ENCODE measurements around the gene ASPSCR1. TPM values are rescaled to one million over a fixed set of nuclear protein-coding genes. Genes with fewer than 3 reads are reported as not detected.

Gene ASPSCR1
- polyA plus RNA-seq, 1 donor = 24.9 TPM

DNA sequence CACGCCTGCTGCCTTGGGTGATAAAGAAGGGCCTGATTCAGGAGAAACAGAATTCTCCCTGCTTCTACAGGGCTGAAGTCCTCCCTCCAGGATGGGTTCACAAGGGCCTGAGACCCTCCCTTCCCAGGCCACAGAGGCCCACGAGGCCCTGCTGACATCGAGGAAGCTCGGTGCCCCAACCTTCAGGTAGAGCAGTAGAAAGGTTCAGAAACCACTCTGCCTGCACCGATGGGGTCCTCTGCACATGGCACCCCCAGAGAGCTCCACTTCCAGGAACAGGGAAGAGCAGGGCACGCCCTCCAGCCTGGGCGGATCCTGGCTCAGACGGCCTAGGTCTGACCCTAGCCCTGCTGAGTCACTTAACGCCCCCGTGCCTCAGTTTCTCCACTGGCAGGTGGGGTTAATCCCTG is 44.5 kb downstream of the ASPSCR1 start:
- DNase-seq = peak in 1 of 2 donors; percentile 22
- Histone ChIP-seq H3K9me3 (ENCODE audit: control insufficient read depth, low read depth, low read length) (no peaks in the 10 kb centered on the region), H3K36me3 (ENCODE audit: control insufficient read depth, insufficient read depth, low read length) (peaks cover 22% of the 10 kb centered on the region), H3K27ac (ENCODE audit: low read length) (no peak overlapping the region), H3K4me3 (ENCODE audit: low read length) (peak overlapping the region; percentile 97), H3K4me1 (ENCODE audit: control insufficient read depth, insufficient read depth, low read length) (peaks cover 23% of the 10 kb centered on the region), H3K27me3 (ENCODE audit: control insufficient read depth, insufficient read depth, low read length) (no peaks in the 10 kb centered on the region)
- no CpG with 5 or more reads among the region's 10 CpGs for WGBS (ENCODE audit: insufficient coverage, low lambda C conversion rate)

DNA sequence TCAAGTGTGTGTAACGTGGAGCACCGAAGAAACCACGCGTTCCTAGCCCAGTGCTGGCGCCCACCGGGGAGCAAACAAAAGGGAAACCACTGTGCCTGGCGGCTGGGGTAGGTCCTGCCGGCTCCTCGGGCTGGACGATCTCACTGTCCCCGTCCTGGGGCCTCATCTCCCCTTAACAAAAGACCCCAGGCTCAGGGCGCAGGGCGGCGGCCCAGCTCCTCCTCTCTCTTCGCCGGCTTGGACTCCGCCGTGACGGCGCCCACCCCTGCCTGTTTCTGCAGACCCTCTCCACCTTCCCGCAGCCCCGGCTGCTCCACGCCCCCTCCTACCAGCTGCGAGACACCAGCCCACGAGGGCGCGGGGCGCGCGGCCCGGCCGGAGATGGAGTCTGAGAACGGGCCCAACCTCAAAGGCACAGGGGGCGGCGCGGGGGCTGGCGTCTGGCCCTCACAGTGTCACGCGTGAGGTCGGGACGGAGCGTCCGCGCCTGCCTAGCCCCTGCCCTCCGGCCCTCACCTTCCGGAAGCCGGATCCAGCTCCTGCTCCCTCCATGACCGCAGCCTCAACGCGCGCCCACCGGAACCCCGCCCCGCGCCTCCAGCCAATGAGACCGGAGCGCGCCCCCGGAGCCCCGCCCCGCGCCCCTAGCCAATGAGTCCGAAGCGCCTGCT is 45.0 kb downstream of the ASPSCR1 start, which contains the start of gene CENPX:
Gene CENPX (minus strand): TSS at position 569 of the 671 bp plus-strand sequence. CDS start 17 bp downstream, at position 552.
- no peaks in the 10 kb centered on the region for H3K9me3 ChIP-seq (ENCODE audit: control insufficient read depth, low read depth, low read length)
- WGBS (ENCODE audit: insufficient coverage, low lambda C conversion rate) = no CpG with 5 or more reads among the region's 64 CpGs
- H3K27me3 ChIP-seq (ENCODE audit: control insufficient read depth, insufficient read depth, low read length) = no peaks in the 10 kb centered on the region
- H3K27ac ChIP-seq (ENCODE audit: low read length) = no peak within 1 kb of the TSS
- no peak for DNase-seq
- H3K4me1 ChIP-seq (ENCODE audit: control insufficient read depth, insufficient read depth, low read length) = peaks cover 23% of the 10 kb centered on the region
- peaks cover 27% of the 10 kb centered on the region for H3K36me3 ChIP-seq (ENCODE audit: control insufficient read depth, insufficient read depth, low read length)
- peak within 1 kb of the TSS; percentile 97 for H3K4me3 ChIP-seq (ENCODE audit: low read length)

GRCh38 chr17:82022981-82023446 is 45.6 kb downstream of the ASPSCR1 start, which contains the start of gene LRRC45:
TSS of gene LRRC45 (plus strand) at chr17:82023305. CDS start at chr17:82023644, 339 bp downstream.
- no peaks in the 10 kb centered on the region for H3K9me3 ChIP-seq (ENCODE audit: control insufficient read depth, low read depth, low read length)
- no CpG with 5 or more reads among the region's 42 CpGs for WGBS (ENCODE audit: insufficient coverage, low lambda C conversion rate)
- peak; percentile 100 for DNase-seq
- no peak within 1 kb of the TSS for H3K27ac ChIP-seq (ENCODE audit: low read length)
- H3K27me3 ChIP-seq (ENCODE audit: control insufficient read depth, insufficient read depth, low read length) = no peaks in the 10 kb centered on the region
- H3K4me3 ChIP-seq (ENCODE audit: low read length) = peak within 1 kb of the TSS; percentile 97
- peaks cover 26% of the 10 kb centered on the region for H3K36me3 ChIP-seq (ENCODE audit: control insufficient read depth, insufficient read depth, low read length)
- peaks cover 23% of the 10 kb centered on the region for H3K4me1 ChIP-seq (ENCODE audit: control insufficient read depth, insufficient read depth, low read length)

DNA sequence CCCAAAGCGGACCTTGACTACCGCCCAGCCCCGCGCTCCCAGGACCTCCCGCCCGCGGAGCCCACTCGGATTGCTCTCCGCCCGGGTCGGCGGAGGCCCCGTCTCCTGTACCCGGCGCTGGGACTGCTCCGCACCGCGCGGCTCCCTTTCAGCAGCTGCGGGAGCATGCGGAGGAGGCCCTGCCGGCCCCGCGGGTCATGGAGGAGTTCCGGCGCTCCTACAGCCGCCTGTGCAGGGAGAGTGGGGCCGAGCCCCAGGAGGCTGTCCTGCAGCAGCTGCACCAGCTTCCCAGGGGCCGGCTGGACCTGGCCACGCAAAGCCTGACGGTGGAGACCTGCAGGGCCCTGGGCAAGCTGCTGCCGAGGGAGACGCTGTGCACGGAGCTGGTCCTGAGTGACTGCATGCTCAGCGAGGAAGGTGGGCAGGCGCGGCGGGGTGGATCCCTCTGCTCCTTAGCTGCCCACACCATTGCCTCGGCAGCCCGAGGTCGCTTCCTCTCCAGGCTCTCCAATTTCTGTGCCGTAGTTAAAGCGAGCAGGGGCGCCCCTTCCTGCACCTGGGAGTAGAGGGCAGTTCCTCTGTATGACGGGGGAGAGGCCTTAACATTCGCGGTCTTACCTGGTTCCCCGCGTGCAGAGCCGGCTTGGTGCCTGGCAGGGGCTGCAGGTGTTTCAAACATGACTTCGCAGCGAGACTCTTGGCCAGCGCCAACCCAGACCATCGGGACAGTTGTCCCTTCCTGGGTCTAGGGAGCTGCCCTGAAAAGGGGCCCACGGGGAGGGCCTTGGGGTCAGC is 46.2 kb downstream of the ASPSCR1 start:
- Histone ChIP-seq H3K4me1 (ENCODE audit: control insufficient read depth, insufficient read depth, low read length) (peaks cover 23% of the 10 kb centered on the region), H3K36me3 (ENCODE audit: control insufficient read depth, insufficient read depth, low read length) (peaks cover 26% of the 10 kb centered on the region), H3K27ac (ENCODE audit: low read length) (no peak overlapping the region), H3K27me3 (ENCODE audit: control insufficient read depth, insufficient read depth, low read length) (no peaks in the 10 kb centered on the region), H3K4me3 (ENCODE audit: low read length) (peak overlapping the region; percentile 58), H3K9me3 (ENCODE audit: control insufficient read depth, low read depth, low read length) (no peaks in the 10 kb centered on the region)
- peak in 1 of 2 donors; percentile 38 for DNase-seq
- WGBS (ENCODE audit: insufficient coverage, low lambda C conversion rate) = no CpG with 5 or more reads among the region's 55 CpGs

GRCh38 chr17:82024859-82025258 is 47.4 kb downstream of the ASPSCR1 start:
- WGBS (ENCODE audit: insufficient coverage, low lambda C conversion rate) = no CpG with 5 or more reads among the region's 17 CpGs
- Histone ChIP-seq H3K27ac (ENCODE audit: low read length) (no peak overlapping the region), H3K4me3 (ENCODE audit: low read length) (no peak overlapping the region), H3K27me3 (ENCODE audit: control insufficient read depth, insufficient read depth, low read length) (no peaks in the 10 kb centered on the region), H3K4me1 (ENCODE audit: control insufficient read depth, insufficient read depth, low read length) (peaks cover 23% of the 10 kb centered on the region), H3K36me3 (ENCODE audit: control insufficient read depth, insufficient read depth, low read length) (peaks cover 25% of the 10 kb centered on the region), H3K9me3 (ENCODE audit: control insufficient read depth, low read depth, low read length) (no peaks in the 10 kb centered on the region)
- DNase-seq = no peak

DNA sequence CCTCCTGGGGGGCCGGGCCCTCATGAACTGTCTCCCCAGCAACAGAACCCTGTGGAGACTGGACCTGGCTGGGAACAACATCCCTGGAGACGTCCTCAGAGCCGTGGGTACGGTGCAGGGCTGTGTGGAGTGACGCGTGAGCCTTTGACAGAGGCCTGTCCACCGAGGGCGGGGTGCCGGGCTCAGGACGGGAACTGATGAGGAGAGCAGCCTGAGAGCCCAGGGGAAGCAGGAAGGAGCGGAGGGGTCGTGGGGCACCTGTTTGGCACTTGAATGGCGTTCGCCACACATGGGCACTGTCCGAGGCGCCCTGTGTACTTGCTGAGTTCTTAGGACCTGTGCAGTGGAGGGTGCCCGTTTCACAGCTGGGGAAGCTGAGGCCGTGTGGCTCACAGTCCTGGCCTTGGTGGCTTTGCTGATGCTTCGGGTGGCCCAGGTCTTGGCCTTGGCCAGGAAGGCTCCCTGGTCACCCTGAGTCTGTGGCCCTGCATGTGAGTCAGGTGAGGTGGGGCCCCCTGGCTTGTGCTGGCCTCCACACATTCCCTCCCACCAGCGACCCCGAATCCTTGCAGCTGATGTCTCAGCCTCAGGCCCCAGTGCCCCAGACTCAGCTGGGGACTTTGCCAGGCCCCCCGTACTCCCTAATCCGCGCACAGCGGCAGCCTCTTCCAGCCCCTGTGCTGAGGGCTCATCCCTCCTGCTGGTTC is 48.1 kb downstream of the ASPSCR1 start:
- DNase-seq = no peak
- WGBS (ENCODE audit: insufficient coverage, low lambda C conversion rate) = no CpG with 5 or more reads among the region's 25 CpGs
- Histone ChIP-seq H3K27ac (ENCODE audit: low read length) (no peak overlapping the region), H3K4me3 (ENCODE audit: low read length) (no peak overlapping the region), H3K36me3 (ENCODE audit: control insufficient read depth, insufficient read depth, low read length) (peaks cover 25% of the 10 kb centered on the region), H3K27me3 (ENCODE audit: control insufficient read depth, insufficient read depth, low read length) (no peaks in the 10 kb centered on the region), H3K4me1 (ENCODE audit: control insufficient read depth, insufficient read depth, low read length) (peaks cover 23% of the 10 kb centered on the region), H3K9me3 (ENCODE audit: control insufficient read depth, low read depth, low read length) (no peaks in the 10 kb centered on the region)

DNA sequence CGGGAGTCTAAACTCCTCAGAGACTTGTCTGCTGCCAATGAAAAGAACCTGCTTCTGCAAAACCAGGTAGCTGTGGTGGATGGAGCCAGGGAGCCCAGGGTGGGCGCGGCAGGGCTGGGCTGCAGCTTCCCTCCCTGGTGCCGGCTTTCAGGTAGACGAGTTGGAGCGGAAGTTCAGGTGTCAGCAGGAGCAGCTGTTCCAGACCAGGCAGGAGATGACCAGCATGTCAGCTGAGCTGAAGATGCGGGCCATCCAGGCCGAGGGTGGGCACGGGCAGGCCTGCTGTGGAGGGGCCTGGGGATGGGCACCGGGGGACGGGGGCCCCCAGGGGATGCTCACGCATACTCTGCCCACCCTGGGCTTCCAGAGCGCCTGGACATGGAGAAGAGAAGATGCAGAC is 50.8 kb downstream of the ASPSCR1 start:
- Histone ChIP-seq H3K27ac (ENCODE audit: low read length) (no peak overlapping the region), H3K9me3 (ENCODE audit: control insufficient read depth, low read depth, low read length) (peaks cover 3% of the 10 kb centered on the region), H3K4me1 (ENCODE audit: control insufficient read depth, insufficient read depth, low read length) (peaks cover 19% of the 10 kb centered on the region), H3K36me3 (ENCODE audit: control insufficient read depth, insufficient read depth, low read length) (peaks cover 25% of the 10 kb centered on the region), H3K27me3 (ENCODE audit: control insufficient read depth, insufficient read depth, low read length) (peaks cover 6% of the 10 kb centered on the region), H3K4me3 (ENCODE audit: low read length) (no peak overlapping the region)
- DNase-seq = no peak
- WGBS (ENCODE audit: insufficient coverage, low lambda C conversion rate) = no CpG with 5 or more reads among the region's 13 CpGs

DNA sequence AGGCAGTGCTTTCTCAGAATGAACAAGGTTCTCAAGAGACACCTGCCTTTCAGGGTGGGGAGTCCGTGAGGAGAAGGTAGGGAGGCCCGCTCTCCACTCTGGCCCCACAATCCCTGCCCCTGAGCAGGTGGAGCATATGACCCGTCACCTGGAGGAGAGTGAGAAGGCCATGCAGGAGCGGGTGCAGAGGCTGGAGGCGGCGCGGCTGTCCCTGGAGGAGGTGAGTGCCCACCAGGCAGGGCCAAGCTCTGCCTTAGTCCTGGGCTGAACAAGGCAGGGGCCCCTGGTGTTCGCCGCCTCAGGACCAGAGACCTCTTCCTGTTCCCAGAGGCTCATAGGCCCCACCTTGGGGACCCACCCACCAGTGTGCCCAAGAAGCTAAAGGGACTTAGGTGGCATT is 51.5 kb downstream of the ASPSCR1 start:
- peaks cover 6% of the 10 kb centered on the region for H3K27me3 ChIP-seq (ENCODE audit: control insufficient read depth, insufficient read depth, low read length)
- H3K9me3 ChIP-seq (ENCODE audit: control insufficient read depth, low read depth, low read length) = peaks cover 3% of the 10 kb centered on the region
- no peak overlapping the region for H3K27ac ChIP-seq (ENCODE audit: low read length)
- no peak overlapping the region for H3K4me3 ChIP-seq (ENCODE audit: low read length)
- peaks cover 25% of the 10 kb centered on the region for H3K36me3 ChIP-seq (ENCODE audit: control insufficient read depth, insufficient read depth, low read length)
- DNase-seq = no peak
- WGBS (ENCODE audit: insufficient coverage, low lambda C conversion rate) = no CpG with 5 or more reads among the region's 9 CpGs
- peaks cover 16% of the 10 kb centered on the region for H3K4me1 ChIP-seq (ENCODE audit: control insufficient read depth, insufficient read depth, low read length)

DNA sequence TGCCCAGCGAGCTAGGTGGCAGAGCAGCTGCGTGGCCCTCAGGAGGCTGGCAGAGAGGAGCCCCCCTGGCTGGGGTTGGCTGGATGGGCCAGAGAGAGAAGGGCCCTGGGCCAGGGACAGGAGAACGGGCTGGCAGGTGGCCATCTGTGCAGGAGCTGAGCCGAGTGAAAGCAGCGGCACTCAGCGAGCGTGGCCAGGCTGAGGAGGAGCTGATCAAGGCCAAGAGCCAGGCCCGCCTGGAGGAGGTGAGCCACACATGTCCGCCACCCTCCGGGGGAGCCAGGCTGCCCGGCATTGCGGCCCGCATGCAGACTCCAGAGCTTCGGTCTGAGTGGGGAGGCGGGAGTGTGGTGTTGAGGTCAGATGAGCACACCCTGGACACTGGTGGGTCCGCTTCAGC is 52.0 kb downstream of the ASPSCR1 start:
- Histone ChIP-seq H3K27ac (ENCODE audit: low read length) (no peak overlapping the region), H3K4me1 (ENCODE audit: control insufficient read depth, insufficient read depth, low read length) (peaks cover 12% of the 10 kb centered on the region), H3K36me3 (ENCODE audit: control insufficient read depth, insufficient read depth, low read length) (peaks cover 25% of the 10 kb centered on the region), H3K9me3 (ENCODE audit: control insufficient read depth, low read depth, low read length) (peaks cover 3% of the 10 kb centered on the region), H3K27me3 (ENCODE audit: control insufficient read depth, insufficient read depth, low read length) (peaks cover 6% of the 10 kb centered on the region), H3K4me3 (ENCODE audit: low read length) (no peak overlapping the region)
- DNase-seq = no peak
- WGBS (ENCODE audit: insufficient coverage, low lambda C conversion rate) = no CpG with 5 or more reads among the region's 16 CpGs

GRCh38 chr17:82029990-82030469 is 52.6 kb downstream of the ASPSCR1 start:
- Histone ChIP-seq H3K4me3 (ENCODE audit: low read length) (no peak overlapping the region), H3K4me1 (ENCODE audit: control insufficient read depth, insufficient read depth, low read length) (peaks cover 11% of the 10 kb centered on the region), H3K36me3 (ENCODE audit: control insufficient read depth, insufficient read depth, low read length) (peaks cover 25% of the 10 kb centered on the region), H3K9me3 (ENCODE audit: control insufficient read depth, low read depth, low read length) (peaks cover 3% of the 10 kb centered on the region), H3K27me3 (ENCODE audit: control insufficient read depth, insufficient read depth, low read length) (peaks cover 6% of the 10 kb centered on the region), H3K27ac (ENCODE audit: low read length) (no peak overlapping the region)
- no CpG with 5 or more reads among the region's 31 CpGs for WGBS (ENCODE audit: insufficient coverage, low lambda C conversion rate)
- DNase-seq = no peak
